GM18519 (cell line): ENCODE data around the gene SCYGR5.
"Not testable (repeated sequence)": the region's sequence is repeated elsewhere in the genome, so short reads cannot be mapped to it uniquely, and the experiment has no call there.

Experiments
- ATAC-seq: cut with Tn5 transposase; IDR thresholded peaks from one replicate; pipeline ENCODE4 v1.9.1; 2021; ENCODE audit warnings: mild to moderate bottlenecking, moderate library complexity; ENCODE audit not compliant: unreplicated experiment, low FRiP score

SCYGR5 gene, protein sequence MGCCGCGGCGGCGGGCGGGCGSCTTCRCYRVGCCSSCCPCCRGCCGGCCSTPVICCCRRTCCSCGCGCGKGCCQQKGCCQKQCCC

GRCh38 chr2:227666631-227667170, at the start of gene SCYGR5:
SCYGR5 (plus strand) TSS chr2:227666804; CDS start chr2:227666804, 0 bp downstream.
- not testable (repeated sequence) for ATAC-seq

DNA sequence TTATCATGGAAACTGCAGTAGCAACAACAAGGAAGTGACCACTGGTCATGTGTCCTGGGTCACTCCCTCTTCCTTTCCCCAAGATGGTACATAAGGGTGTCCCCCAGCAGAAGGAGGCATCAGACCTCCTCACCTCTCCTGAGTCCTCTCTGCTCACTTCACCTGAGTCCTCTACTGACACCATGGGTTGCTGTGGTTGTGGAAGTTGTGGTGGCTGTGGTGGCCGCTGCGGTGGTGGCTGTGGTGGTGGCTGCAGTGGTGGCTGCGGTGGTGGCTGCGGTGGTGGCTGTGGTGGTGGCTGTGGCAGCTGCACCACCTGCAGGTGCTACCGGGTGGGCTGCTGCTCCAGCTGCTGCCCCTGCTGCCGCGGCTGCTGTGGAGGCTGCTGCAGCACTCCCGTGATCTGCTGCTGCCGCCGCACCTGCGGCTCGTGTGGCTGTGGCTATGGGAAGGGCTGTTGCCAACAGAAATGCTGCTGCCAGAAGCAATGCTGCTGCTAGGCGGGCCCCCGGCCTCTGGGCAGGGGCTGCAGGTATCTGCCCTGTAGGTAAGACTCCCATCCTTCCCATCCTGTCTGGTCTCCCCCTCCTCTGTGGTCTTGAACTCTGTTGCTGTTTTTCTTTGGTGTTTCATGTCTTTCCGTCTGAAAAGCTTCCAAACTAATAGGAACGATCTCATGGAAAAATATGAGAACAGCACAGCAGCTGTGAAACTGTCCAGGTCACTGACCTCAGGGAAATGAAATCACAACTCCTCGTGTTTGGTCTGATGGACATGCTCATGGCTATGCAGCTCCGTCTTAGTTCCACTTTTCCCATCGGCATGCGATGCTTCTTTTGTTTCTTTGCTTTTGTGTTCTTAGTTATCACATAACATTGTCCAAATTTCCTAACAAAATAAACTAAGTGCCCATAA, 49.0 kb upstream of the SCYGR5 start, which contains the start of gene SCYGR4:
Gene SCYGR4, plus strand, starts transcription at position 183 of the 915 bp plus-strand sequence. Its CDS starts 0 bp downstream, at position 183.
- no peak for ATAC-seq

GRCh38 chr2:227623226-227623625, 43.4 kb upstream of the SCYGR5 start:
- ATAC-seq, result no peak

GRCh38 chr2:227625420-227625819, 41.2 kb upstream of the SCYGR5 start:
- ATAC-seq, result no peak

DNA sequence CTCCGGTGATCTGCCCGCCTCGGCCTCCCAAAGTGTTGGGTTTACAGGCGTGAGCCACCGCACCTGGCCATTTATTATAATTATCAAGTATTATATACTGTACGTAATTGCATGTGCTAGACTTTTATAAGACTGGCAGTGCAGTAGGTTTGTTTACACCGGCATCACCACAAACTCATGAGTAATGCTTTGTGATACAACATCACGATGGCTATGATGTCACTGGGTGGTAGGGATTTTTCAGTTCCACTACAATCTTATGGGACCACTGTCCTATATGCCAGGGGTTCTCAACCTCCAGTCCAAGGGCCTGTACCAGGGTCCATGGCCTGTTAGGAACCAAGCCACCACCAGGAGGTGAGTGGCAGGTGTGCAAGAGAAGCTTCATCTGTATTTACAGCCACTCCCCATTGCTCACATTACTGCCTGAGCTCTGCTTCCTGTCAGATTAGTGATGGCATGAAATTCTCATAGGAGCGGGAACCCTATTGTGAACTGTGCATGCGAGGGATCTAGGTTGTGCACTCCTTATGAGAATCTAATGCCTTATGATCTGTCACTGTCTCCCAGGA, 39.9 kb upstream of the SCYGR5 start:
- no peak for ATAC-seq

DNA sequence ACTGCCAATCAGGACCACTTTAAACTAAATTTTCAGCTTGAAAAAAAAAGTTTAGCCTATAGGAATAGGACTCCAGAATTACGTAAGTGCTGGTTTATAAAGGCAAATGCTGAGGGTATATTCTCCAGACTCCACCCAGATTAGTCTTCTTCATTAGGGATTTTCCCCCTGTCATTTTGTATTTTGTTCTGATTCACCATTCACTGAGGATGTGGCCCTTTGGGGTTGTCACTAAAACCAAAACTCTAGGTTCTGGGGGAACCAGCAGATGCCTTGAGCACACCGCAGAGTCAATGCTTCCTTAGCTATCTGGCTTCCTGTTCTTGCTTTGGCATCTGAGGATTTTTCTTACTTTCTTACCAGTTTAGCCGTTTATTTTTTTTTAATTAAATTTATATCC, 38.8 kb upstream of the SCYGR5 start:
- ATAC-seq, result peak; percentile 97

DNA sequence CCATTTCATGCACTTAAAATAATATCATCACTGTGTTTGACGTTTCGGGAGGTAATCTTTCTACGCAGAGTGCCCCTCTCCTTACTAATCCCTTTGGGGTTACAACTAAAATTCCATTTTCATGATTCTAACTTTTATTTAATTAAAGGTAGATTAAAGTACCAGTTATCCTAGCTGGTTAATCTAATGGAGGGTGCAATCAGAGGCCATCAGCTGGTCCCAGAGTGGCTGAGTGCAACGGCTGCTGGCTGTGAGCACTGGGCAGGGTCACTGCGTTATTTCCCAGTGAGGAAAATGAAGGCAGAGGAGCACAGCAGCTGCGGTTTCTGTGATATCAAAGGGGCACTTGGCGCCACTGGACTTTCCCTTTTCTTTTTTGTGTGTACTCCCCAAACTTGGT, 37.2 kb upstream of the SCYGR5 start:
- ATAC-seq, result no peak

DNA sequence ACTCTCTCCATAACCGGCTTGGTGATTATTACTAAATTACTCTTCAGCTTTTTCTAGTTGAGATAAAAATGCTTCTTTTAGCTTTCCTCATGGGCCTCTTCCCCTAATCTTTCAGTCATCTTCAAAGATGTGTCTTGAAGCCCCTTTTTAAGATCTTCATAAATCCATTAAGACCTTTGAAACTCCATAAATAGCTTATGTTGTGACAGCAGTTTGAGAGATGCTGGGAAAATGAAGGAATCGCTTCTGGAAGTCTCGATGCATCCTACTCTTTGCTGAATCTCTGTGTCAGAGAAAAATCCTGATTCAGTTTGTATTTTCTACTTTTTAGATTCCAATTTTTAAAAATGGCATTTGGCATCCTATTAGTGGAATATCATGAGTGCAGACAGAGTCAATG, 36.3 kb upstream of the SCYGR5 start:
- no peak for ATAC-seq

GRCh38 chr2:227632827-227633226, 33.8 kb upstream of the SCYGR5 start:
- ATAC-seq, result no peak

DNA sequence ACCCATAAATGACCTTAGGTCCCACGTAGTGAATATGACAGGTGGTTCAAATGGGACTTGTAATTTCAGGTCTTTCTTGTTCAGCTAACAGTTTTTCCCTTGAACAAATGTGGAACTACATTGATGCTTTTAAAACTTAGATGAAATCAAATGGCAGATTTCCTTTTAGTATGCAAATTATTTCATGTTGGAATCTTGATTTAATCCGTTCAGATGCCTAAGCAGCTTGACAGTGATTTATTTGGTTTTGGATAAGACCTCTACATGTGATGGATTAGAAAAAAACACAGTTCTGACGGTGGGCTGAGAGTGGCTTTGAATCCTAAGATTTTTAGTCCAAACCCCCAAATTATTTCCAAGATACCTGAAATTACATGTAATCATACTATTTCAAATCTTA, 32.4 kb upstream of the SCYGR5 start:
- no peak for ATAC-seq

DNA sequence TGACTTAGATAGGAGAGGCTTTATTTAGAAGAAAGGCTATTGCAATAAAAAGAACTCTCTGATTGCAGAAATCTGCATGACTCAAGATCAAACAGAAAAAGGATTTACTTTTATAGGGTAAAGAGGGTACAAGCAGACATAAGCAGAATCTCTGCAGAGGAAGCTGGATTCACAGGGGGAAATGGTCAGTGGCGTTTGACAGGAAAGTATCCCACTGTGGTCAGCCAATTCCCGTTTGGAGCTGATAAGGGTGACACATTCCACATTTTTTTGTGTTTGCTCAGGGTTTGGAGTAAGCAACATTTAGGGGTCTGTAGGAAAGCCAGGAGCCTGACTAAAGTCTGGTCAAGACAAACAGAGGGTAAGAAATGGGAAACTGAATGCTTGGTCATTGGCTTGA, 23.9 kb upstream of the SCYGR5 start:
- ATAC-seq, result no peak

GRCh38 chr2:227643990-227644551, 22.5 kb upstream of the SCYGR5 start:
- ATAC-seq, result no peak

DNA sequence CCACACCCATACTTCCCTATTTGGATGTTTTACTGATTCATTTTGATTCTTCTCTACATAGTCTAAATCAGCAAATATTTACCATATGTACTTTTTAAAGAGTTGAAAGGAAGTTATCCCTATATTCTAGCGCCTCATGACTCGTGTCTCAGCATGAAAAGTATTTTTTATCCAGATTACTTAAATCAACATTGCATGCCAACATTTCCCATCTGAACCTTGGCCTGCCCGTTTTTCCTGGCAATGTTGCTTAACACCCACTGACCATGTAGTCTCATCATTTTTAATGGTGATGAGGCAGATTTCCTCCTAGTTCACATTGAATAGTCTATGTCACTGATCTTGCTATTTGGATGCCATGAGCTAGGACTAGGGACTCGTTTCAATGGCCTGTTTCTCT, 13.2 kb upstream of the SCYGR5 start:
- ATAC-seq, result no peak

DNA sequence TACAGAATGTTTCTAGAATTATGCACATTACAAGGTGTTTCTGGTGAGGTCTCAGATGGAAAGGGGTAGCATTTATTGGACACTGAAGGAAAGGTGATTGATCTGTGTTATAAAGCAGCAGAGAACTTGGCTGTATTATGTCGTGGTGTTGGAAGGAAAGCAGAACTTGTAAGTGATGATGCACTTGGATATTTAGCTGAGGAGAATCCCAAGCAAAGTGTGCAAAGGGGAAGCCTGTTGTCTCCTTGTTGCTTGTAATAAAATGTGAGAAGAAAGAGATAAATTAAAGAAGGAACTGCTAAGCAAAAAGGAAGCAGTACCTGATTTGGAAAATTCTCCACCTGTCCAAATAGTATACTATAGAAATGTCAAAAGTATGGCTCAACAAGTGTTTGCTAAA, 12.2 kb upstream of the SCYGR5 start:
- no peak for ATAC-seq

DNA sequence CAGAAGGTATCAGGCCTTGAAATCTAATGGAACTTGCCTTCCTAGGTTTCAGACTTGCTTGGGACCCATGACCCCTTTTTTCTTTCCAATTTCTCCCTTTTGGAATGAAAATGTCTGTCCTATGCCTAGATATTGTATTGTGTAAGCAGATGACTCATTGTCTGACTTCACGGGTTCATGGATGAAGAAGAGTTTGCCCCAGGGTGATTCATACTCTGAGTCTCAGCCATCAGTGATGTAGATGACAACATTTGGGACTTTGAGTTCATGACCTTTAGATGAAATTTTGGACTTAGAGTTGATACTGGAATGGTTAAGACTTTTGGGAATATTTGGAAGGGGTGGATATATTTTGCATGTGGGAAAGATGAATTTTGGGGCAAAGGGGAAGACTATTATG, 11.2 kb upstream of the SCYGR5 start:
- no peak for ATAC-seq

DNA sequence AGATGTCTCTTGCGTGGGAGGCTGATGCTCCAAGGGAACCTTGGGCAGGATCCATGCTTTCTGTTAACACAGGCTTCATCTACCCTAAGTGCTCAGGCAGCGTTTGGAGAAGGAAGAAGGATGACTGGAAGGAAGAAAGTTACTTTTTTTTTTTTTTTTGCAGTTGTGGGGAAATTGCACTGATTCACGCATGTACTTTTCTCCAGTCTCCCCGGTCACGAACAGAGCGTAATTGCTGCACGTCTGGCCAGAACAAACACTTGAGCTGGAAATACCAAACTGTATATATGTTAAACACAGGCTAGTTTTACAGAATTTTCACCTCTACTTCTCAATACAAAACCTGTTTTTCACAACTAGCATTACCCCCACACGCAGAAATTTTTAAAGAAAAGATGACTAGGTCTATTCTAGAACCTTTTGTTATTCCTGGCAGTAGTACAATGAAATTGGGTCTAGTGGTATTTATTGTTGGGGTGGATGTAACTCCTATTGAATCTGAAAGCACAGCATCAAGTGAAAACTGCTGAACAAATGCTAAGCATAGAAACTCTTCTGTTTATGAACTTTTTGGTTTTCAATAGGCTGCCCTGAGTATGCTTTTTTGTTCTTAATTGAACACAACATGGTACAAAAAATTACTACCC, 9.3 kb upstream of the SCYGR5 start:
- ATAC-seq, result no peak

- no peak for ATAC-seq
Measured at GRCh38 chr2:227661025-227661649, 5.5 kb upstream of the SCYGR5 start.

DNA sequence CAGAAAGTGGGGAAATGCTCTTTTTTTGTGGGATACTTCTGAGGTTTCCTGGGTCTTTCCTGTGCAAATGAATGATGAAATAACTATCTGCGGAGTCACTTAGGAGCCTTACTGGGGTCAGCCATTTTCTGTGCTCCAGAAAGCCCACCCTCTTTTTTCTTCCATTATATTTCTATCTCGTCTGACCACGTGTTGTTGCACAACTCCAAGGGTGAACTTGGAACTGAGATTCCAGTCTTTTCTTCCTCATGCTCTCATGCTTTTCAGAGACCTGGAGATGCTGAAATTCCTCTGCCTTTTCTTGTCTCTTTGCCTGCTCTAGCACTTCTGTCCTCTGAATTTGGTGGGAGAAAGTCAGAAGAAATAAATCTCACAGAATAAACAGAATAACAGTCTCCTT, 4.8 kb upstream of the SCYGR5 start:
- ATAC-seq, result no peak

- no peak for ATAC-seq
Measured at GRCh38 chr2:227665189-227665940, 1.2 kb upstream of the SCYGR5 start.
